NCI-H1417 treated with DMSO at 0.1 percent for 48 hours (cell line): ENCODE measurements around the gene VSTM2B.

Experiments
- DNase-seq: peaks from one replicate; lab custom pipeline; 2025; lab: John Stamatoyannopoulos, UW

VSTM2B gene

GRCh38 chr19:29495901-29496441 is 29.8 kb upstream of the VSTM2B start:
- no peak for DNase-seq

GRCh38 chr19:29497241-29497640 is 28.6 kb upstream of the VSTM2B start:
- no peak for DNase-seq

GRCh38 chr19:29497686-29498436 is 27.9 kb upstream of the VSTM2B start:
- no peak for DNase-seq

GRCh38 chr19:29499261-29499920 is 26.4 kb upstream of the VSTM2B start:
- no peak for DNase-seq

- no peak for DNase-seq
These were observed 25.7 kb upstream of the VSTM2B start for GRCh38 chr19:29499921-29500590.

- no peak for DNase-seq
These were observed 23.8 kb upstream of the VSTM2B start for GRCh38 chr19:29501816-29502580.

GRCh38 chr19:29502581-29502850 is 23.3 kb upstream of the VSTM2B start:
- DNase-seq = no peak

GRCh38 chr19:29503140-29503758 is 22.5 kb upstream of the VSTM2B start:
- no peak for DNase-seq

- no peak for DNase-seq
These were observed 22.0 kb upstream of the VSTM2B start for GRCh38 chr19:29503785-29504184.

- no peak for DNase-seq
These were observed 21.3 kb upstream of the VSTM2B start for GRCh38 chr19:29504454-29504853.

GRCh38 chr19:29505097-29505824 is 20.5 kb upstream of the VSTM2B start:
- no peak for DNase-seq

GRCh38 chr19:29506619-29506911 is 19.2 kb upstream of the VSTM2B start:
- no peak for DNase-seq

- DNase-seq = no peak
These were observed 18.5 kb upstream of the VSTM2B start for GRCh38 chr19:29507081-29507860.

- DNase-seq = no peak
These were observed 17.6 kb upstream of the VSTM2B start for GRCh38 chr19:29508181-29508580.

GRCh38 chr19:29509456-29509855 is 16.3 kb upstream of the VSTM2B start:
- no peak for DNase-seq

GRCh38 chr19:29510701-29511265 is 15.0 kb upstream of the VSTM2B start:
- DNase-seq = no peak

- DNase-seq = no peak
These were observed 14.0 kb upstream of the VSTM2B start for GRCh38 chr19:29511768-29512167.

- no peak for DNase-seq
These were observed 13.0 kb upstream of the VSTM2B start for GRCh38 chr19:29512748-29513147.

GRCh38 chr19:29514525-29515232 is 11.1 kb upstream of the VSTM2B start:
- no peak for DNase-seq

- no peak for DNase-seq
These were observed 10.6 kb upstream of the VSTM2B start for GRCh38 chr19:29515233-29515619.
